Suprapubic skin (tissue), 4 donors: Measurements from ENCODE around the gene DDN. TPM values are rescaled to one million over a fixed set of nuclear protein-coding genes. Genes with fewer than 3 reads are reported as not detected.
A peak's percentile ranks its signal among the peaks of the same experiment; 100 is the strongest.

Experiments used
- DNase-seq, 2 donors: peaks; one replicate each; pipeline ENCODE4 v3.0.0-alpha.2; 2019; ENCODE audit warnings: low spot score in 2 of 2
- H3K27ac ChIP-seq: fragments of 200-600 bp; sonication (generic); one replicate; pipeline ENCODE4 v1.5.1; 2019
- H3K27me3 ChIP-seq: fragments of 200-600 bp; sonication (generic); one replicate; pipeline ENCODE4 v1.5.1; 2019
- H3K36me3 ChIP-seq: fragments of 200-600 bp; sonication (generic); one replicate; pipeline ENCODE4 v1.5.1; 2019
- H3K4me1 ChIP-seq: fragments of 200-600 bp; sonication (generic); one replicate; pipeline ENCODE4 v1.5.1; 2019
- H3K4me3 ChIP-seq: fragments of 200-600 bp; sonication (generic); one replicate; pipeline ENCODE4 v1.5.1; 2019; ENCODE audit warnings: mild to moderate bottlenecking
- H3K9me3 ChIP-seq: fragments of 200-600 bp; sonication (generic); one replicate; pipeline ENCODE4 v1.5.1; 2019
- EP300 ChIP-seq: sonication (generic); formaldehyde crosslinking; IDR thresholded peaks from one replicate; pipeline ENCODE4 v1.6.1; 2017; ENCODE audit warnings: antibody characterized with exemption
- POLR2A ChIP-seq, 2 donors: fragments of 450-650 bp; IDR thresholded peaks; one replicate each; pipeline ENCODE4 v1.6.1; 2017; ENCODE audit warnings: antibody characterized with exemption in 2 of 2, mild to moderate bottlenecking in 2 of 2, moderate library complexity in 2 of 2
- POLR2AphosphoS5 ChIP-seq, 3 donors: sonication (generic); formaldehyde crosslinking; IDR thresholded peaks; one replicate each; pipeline ENCODE4 v1.6.1; 2017; ENCODE audit warnings: antibody characterized with exemption in 3 of 3
- WGBS: methylation state at CpG from one replicate; pipeline ENCODE4 v1.1.5; 2018; 5-methylcytosine and 5-hydroxymethylcytosine counted together
- total RNA-seq, 4 donors: library from RNA; depleted of rRNA; stranded (reverse); fragments of >200 nt; gene quantifications; one replicate each; pipeline ENCODE4 v1.1.0, GENCODE V29; 2016
- TF ChIP-seq, protein P1 (sequence below), 2 donors: fragments of 200-600 bp in 1 of 2; fragments of 450-650 bp in 1 of 2; sonication (generic) in 1 of 2; IDR thresholded peaks; one replicate each; pipeline ENCODE4 v1.5.1; 2016 to 2019; ENCODE audit warnings: antibody characterized with exemption in 2 of 2, mild to moderate bottlenecking in 1 of 2, moderate library complexity in 1 of 2

DDN gene
- total RNA-seq, 4 donors from 2014 or later = 0.23 to 0.45 (median 0.24) TPM; not detected in 1

DNA sequence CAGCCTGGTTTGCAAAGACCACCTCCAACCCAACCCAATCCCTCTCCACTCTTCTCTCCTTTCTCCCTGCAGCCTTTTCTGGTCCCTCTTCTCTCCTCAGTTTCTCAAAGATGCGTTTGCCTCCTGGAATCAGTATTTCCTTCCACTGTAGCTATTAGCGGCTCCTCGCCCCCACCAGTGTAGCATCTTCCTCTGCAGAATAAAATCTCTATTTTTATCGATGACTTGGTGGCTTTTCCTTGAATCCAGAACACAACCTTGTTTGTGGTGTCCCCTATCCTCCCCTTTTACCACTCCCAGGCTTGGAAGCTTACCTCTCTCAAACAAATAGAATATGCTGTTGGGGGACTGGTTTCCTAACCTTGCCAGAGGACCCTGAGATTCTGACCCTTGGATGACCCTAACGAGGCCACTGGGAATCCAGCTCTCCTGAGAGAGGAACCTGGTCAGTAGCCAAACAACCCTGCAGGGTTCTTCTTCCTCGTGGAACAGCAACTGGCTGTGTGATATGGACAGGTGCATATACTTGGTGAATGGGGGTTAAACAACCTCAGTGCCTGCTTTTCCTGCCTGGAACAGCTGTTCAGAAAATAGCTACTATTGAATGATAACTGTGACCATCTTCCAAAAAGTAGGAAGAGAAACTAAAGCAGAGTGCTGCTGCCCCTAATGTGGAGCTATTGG, 16.6 kb downstream of the DDN start:
- TF ChIP-seq POLR2AphosphoS5 (IDR thresholded peaks at IDR 0.05) = no peak
- TF ChIP-seq, protein P1, sequence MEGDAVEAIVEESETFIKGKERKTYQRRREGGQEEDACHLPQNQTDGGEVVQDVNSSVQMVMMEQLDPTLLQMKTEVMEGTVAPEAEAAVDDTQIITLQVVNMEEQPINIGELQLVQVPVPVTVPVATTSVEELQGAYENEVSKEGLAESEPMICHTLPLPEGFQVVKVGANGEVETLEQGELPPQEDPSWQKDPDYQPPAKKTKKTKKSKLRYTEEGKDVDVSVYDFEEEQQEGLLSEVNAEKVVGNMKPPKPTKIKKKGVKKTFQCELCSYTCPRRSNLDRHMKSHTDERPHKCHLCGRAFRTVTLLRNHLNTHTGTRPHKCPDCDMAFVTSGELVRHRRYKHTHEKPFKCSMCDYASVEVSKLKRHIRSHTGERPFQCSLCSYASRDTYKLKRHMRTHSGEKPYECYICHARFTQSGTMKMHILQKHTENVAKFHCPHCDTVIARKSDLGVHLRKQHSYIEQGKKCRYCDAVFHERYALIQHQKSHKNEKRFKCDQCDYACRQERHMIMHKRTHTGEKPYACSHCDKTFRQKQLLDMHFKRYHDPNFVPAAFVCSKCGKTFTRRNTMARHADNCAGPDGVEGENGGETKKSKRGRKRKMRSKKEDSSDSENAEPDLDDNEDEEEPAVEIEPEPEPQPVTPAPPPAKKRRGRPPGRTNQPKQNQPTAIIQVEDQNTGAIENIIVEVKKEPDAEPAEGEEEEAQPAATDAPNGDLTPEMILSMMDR (IDR thresholded peaks at IDR 0.05) = no peak
- TF ChIP-seq EP300 = no peak
- H3K4me3 ChIP-seq = no peak overlapping the region
- peaks cover 77% of the 10 kb centered on the region for H3K27me3 ChIP-seq
- H3K9me3 ChIP-seq = no peaks in the 10 kb centered on the region
- H3K27ac ChIP-seq = no peak overlapping the region
- H3K36me3 ChIP-seq = no peaks in the 10 kb centered on the region
- no peak for DNase-seq
- WGBS = 70% methylated on average over 6 of the region's 6 CpGs
- peaks cover 41% of the 10 kb centered on the region for H3K4me1 ChIP-seq

GRCh38 chr12:48981757-48982157, 17.4 kb downstream of the DDN start:
- Histone ChIP-seq H3K4me3 (peak overlapping the region; percentile 50), H3K27ac (no peak overlapping the region), H3K4me1 (peaks cover 41% of the 10 kb centered on the region), H3K27me3 (peaks cover 80% of the 10 kb centered on the region), H3K9me3 (no peaks in the 10 kb centered on the region), H3K36me3 (no peaks in the 10 kb centered on the region)
- no peak for DNase-seq
- TF ChIP-seq POLR2A (IDR thresholded peaks at IDR 0.05) (no peak), POLR2AphosphoS5 (IDR thresholded peaks at IDR 0.05) (no peak), EP300 (no peak)
- TF ChIP-seq, protein P1 (IDR thresholded peaks at IDR 0.05) = no peak
- 25% methylated on average over 13 of the region's 13 CpGs for WGBS

- DNase-seq = no peak
- H3K4me1 ChIP-seq = peaks cover 41% of the 10 kb centered on the region
- peaks cover 76% of the 10 kb centered on the region for H3K27me3 ChIP-seq
- TF ChIP-seq POLR2AphosphoS5 (IDR thresholded peaks at IDR 0.05) (no peak), EP300 (no peak), POLR2A (IDR thresholded peaks at IDR 0.05) (no peak)
- TF ChIP-seq, protein P1 (IDR thresholded peaks at IDR 0.05) = no peak
- no peak overlapping the region for H3K27ac ChIP-seq
- H3K4me3 ChIP-seq = peak overlapping the region; percentile 50
- 6% methylated on average over 19 of the region's 91 CpGs for WGBS
- H3K36me3 ChIP-seq = no peaks in the 10 kb centered on the region
- no peaks in the 10 kb centered on the region for H3K9me3 ChIP-seq
Measured at GRCh38 chr12:48980953-48981756, 18.0 kb downstream of the DDN start.

- Histone ChIP-seq H3K4me1 (peaks cover 41% of the 10 kb centered on the region), H3K27me3 (peaks cover 71% of the 10 kb centered on the region), H3K27ac (no peak overlapping the region), H3K36me3 (no peaks in the 10 kb centered on the region), H3K9me3 (no peaks in the 10 kb centered on the region), H3K4me3 (peak overlapping the region; percentile 50)
- no peak for DNase-seq
- 1% methylated on average over 22 of the region's 46 CpGs for WGBS
- TF ChIP-seq, protein P1 (IDR thresholded peaks at IDR 0.05) = no peak
- TF ChIP-seq POLR2A (IDR thresholded peaks at IDR 0.05) (no peak), POLR2AphosphoS5 (IDR thresholded peaks at IDR 0.05) (no peak), EP300 (no peak)
Measured at GRCh38 chr12:48980389-48980952, 18.7 kb downstream of the DDN start.
